Thyroid gland (tissue), 4 donors: ENCODE results near the gene MAPKAPK2. TPM values are rescaled to one million over a fixed set of nuclear protein-coding genes. Genes with fewer than 3 reads are reported as not detected.

Experiments
- DNase-seq, 2 donors: peaks; one replicate each; pipeline ENCODE4 v3.0.0-alpha.2; 2019
- H3K27ac ChIP-seq, 3 donors: fragments of 200-600 bp; sonication (generic); 1 replicate in 2 of 3; 2 replicates in 1 of 3; pipeline ENCODE4 v1.5.1; 2016 to 2019; ENCODE audit warnings: mild to moderate bottlenecking in 1 of 3, moderate library complexity in 1 of 3
- H3K27me3 ChIP-seq: fragments of 200-600 bp; sonication (generic); one replicate; pipeline ENCODE4 v1.5.1; 2019
- H3K36me3 ChIP-seq, 2 donors: fragments of 200-600 bp; sonication (generic); one replicate each; pipeline ENCODE4 v1.5.1; 2016 to 2019
- H3K4me1 ChIP-seq, 2 donors: fragments of 200-600 bp; sonication (generic); one replicate each; pipeline ENCODE4 v1.5.1; 2017 to 2019
- H3K4me3 ChIP-seq, 3 donors: fragments of 200-600 bp; sonication (generic); replicated peaks in 1 of 3; 1 replicate in 2 of 3; 2 replicates in 1 of 3; pipeline ENCODE4 v1.5.1; 2016; ENCODE audit warnings: mild to moderate bottlenecking in 1 of 3
- H3K9me3 ChIP-seq: fragments of 200-600 bp; sonication (generic); one replicate; pipeline ENCODE4 v1.5.1; 2017
- POLR2A ChIP-seq, 2 donors: fragments of 450-650 bp; IDR thresholded peaks; one replicate each; pipeline ENCODE4 v1.6.1; 2017; ENCODE audit warnings: antibody characterized with exemption in 2 of 2, mild to moderate bottlenecking in 2 of 2, moderate library complexity in 1 of 2
- WGBS, 2 donors: methylation state at CpG; one replicate each; pipeline ENCODE4 v1.1.5; 2017; 5-methylcytosine and 5-hydroxymethylcytosine counted together
- intact Hi-C: fragments of 100-400 bp; cut with DNase I; formaldehyde crosslinking; loops from one replicate; pipeline ENCODE4 v1.15.1; 2023
- total RNA-seq, 4 donors: library from RNA; depleted of rRNA; stranded (reverse); fragments of >200 nt; gene quantifications; one replicate each; pipeline ENCODE4 v1.2.3, GENCODE V29; 2016
- TF ChIP-seq, protein P1 (sequence below), 6 experiments: fragments of 200-600 bp in 3 of 6; fragments of 450-650 bp in 3 of 6; sonication (generic) in 3 of 6; IDR thresholded peaks; one replicate each; pipeline ENCODE4 v1.5.1; 2016 to 2019; ENCODE audit warnings: antibody characterized with exemption in 6 of 6, mild to moderate bottlenecking in 2 of 6, inconsistent platforms in 1 of 6, moderate library complexity in 1 of 6

Gene MAPKAPK2
- total RNA-seq, 4 donors from 2014 or later: 48.5 to 64.0 (median 59.9) TPM

DNA sequence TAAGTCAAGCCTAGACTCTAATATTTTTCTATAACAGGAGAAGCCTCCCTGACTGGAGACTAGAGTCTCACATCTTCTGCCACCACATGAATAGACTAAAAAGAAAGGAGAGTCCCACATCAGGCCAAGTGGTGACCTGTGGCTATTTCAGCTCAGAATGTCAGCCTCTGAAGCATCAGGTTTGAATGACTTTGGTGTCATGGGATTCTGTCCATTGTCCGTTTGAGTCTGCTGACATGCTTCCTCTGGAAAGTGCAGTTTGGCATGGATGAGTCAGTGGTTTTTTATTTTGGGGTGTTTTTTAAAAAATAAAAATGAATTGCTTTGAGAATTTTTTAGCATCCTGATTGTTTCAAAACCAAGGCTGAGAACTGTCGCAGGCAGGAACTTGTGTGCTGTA lies 29.9 kb upstream of the MAPKAPK2 start:
- no peaks in the 10 kb centered on the region for H3K9me3 ChIP-seq
- H3K4me1 ChIP-seq: peaks cover 13 to 15% of the 10 kb centered on the region in 2 donors
- peak overlapping the region in 2 of 3 donors; percentile 32 to 38 for H3K27ac ChIP-seq
- no peak for TF ChIP-seq POLR2A (IDR thresholded peaks at IDR 0.05)
- TF ChIP-seq, protein P1, sequence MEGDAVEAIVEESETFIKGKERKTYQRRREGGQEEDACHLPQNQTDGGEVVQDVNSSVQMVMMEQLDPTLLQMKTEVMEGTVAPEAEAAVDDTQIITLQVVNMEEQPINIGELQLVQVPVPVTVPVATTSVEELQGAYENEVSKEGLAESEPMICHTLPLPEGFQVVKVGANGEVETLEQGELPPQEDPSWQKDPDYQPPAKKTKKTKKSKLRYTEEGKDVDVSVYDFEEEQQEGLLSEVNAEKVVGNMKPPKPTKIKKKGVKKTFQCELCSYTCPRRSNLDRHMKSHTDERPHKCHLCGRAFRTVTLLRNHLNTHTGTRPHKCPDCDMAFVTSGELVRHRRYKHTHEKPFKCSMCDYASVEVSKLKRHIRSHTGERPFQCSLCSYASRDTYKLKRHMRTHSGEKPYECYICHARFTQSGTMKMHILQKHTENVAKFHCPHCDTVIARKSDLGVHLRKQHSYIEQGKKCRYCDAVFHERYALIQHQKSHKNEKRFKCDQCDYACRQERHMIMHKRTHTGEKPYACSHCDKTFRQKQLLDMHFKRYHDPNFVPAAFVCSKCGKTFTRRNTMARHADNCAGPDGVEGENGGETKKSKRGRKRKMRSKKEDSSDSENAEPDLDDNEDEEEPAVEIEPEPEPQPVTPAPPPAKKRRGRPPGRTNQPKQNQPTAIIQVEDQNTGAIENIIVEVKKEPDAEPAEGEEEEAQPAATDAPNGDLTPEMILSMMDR (IDR thresholded peaks at IDR 0.05): no peak
- intact Hi-C loops: no loop called here
- H3K4me3 ChIP-seq: no peak overlapping the region
- no peak for DNase-seq
- H3K36me3 ChIP-seq: no peaks in the 10 kb centered on the region
- H3K27me3 ChIP-seq: no peaks in the 10 kb centered on the region
- WGBS, 2 donors: 70 to 73% methylated on average over 2 of the region's 2 CpGs

GRCh38 chr1:206655471-206655882 lies 29.2 kb upstream of the MAPKAPK2 start:
- intact Hi-C loops: no loop called here
- no peaks in the 10 kb centered on the region for H3K9me3 ChIP-seq
- no peak for TF ChIP-seq POLR2A (IDR thresholded peaks at IDR 0.05)
- TF ChIP-seq, protein P1 (IDR thresholded peaks at IDR 0.05): no peak
- WGBS, 2 donors: 30 to 55% methylated on average over 4 of the region's 4 CpGs
- peaks cover 13 to 15% of the 10 kb centered on the region in 2 donors for H3K4me1 ChIP-seq
- peak; percentile 61 to 74 for DNase-seq
- H3K27ac ChIP-seq: peak overlapping the region in 2 of 3 donors; percentile 32 to 38
- no peak overlapping the region for H3K4me3 ChIP-seq
- H3K27me3 ChIP-seq: no peaks in the 10 kb centered on the region
- no peaks in the 10 kb centered on the region for H3K36me3 ChIP-seq

- H3K4me3 ChIP-seq: no peak overlapping the region
- no peak for DNase-seq
- no peaks in the 10 kb centered on the region for H3K27me3 ChIP-seq
- H3K4me1 ChIP-seq: peaks cover 13 to 15% of the 10 kb centered on the region in 2 donors
- H3K9me3 ChIP-seq: no peaks in the 10 kb centered on the region
- H3K27ac ChIP-seq: no peak overlapping the region
- no peak for TF ChIP-seq POLR2A (IDR thresholded peaks at IDR 0.05)
- WGBS, 2 donors: 91 to 92% methylated on average over 3 of the region's 3 CpGs
- no peaks in the 10 kb centered on the region for H3K36me3 ChIP-seq
- intact Hi-C loops: no loop called here
These were observed 27.8 kb upstream of the MAPKAPK2 start for GRCh38 chr1:206656936-206657335.

DNA sequence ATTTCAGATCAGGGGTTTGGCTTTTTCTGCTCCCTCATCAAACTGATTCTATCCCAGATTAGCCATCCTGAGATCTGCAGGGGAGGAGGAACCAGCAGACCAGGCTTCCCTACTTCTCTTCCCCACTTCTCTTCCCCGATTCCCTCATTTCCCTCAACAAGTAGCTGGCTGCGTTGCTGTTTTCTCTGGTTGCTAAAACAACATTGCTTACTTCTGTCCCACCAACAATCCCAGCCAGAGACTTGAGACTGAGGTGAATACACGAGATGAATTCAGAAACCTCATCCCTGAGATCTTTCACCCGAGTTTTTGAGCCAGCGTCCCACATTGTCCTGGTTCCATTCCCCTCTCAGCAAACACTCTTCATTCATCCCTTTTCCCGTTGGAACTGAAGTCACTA lies 27.0 kb upstream of the MAPKAPK2 start:
- Histone ChIP-seq H3K4me3 (no peak overlapping the region), H3K9me3 (no peaks in the 10 kb centered on the region), H3K4me1 (peaks cover 13 to 15% of the 10 kb centered on the region in 2 donors), H3K36me3 (no peaks in the 10 kb centered on the region), H3K27ac (no peak overlapping the region), H3K27me3 (no peaks in the 10 kb centered on the region)
- 33 to 37% methylated on average over 5 to 6 of the region's 6 CpGs for WGBS, 2 donors
- TF ChIP-seq, protein P1 (IDR thresholded peaks at IDR 0.05): no peak
- no peak for TF ChIP-seq POLR2A (IDR thresholded peaks at IDR 0.05)
- intact Hi-C loops: no loop called here
- no peak for DNase-seq

DNA sequence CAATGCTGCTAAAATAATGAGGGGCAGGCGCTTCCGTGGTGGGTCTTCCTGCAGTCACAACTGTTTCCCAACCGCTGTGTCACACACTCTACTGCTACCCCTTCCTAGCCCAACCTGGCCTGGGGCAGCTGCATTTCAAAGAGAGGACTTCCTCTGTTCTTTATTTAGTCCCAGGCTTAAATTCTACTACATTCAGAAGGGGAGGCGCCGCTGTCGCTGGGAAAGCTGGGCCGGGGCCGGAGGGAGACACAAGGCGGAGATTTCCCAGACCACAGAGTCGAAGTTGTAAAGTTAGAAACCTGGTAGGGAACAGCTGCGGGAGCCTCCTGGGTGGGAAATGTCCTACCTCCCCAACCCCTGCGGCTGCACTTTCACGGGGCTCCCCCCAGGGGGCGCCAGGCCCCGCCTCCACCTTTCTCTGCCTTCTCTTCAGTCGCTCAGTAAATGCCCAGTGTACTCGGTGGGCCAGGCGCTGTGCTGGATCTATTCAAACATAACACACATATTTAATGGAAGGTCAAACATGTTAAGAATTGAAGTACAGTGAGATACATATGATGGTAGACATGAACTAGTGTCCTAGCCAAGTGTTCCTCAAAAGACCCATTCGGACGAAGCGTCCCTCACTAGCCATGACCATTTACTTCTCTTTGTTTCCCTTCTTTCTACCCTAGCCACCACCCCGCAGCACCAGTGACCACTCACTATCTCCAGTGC lies 26.3 kb upstream of the MAPKAPK2 start:
- DNase-seq: peak in 1 of 2 donors; percentile 12
- Histone ChIP-seq H3K36me3 (no peaks in the 10 kb centered on the region), H3K4me1 (peaks cover 15% of the 10 kb centered on the region in 2 donors), H3K4me3 (no peak overlapping the region), H3K27me3 (no peaks in the 10 kb centered on the region), H3K27ac (no peak overlapping the region), H3K9me3 (no peaks in the 10 kb centered on the region)
- 26 to 38% methylated on average over 22 of the region's 22 CpGs for WGBS, 2 donors
- no peak for TF ChIP-seq POLR2A (IDR thresholded peaks at IDR 0.05)
- TF ChIP-seq, protein P1 (IDR thresholded peaks at IDR 0.05): peak in 4 of 6 experiments; percentile 35 to 69 (median 42)
- intact Hi-C loops: no loop called here
